Muscle of leg (tissue), 11 donors: Measurements from ENCODE around the gene LRRC4C. TPM values are rescaled to one million over a fixed set of nuclear protein-coding genes. Genes with fewer than 3 reads are reported as not detected.

Experiments
- DNase-seq: peaks from one replicate; pipeline ENCODE4 v3.0.0; 2013
- H3K27ac ChIP-seq: one replicate; pipeline ENCODE4 v1.5.1; 2013; ENCODE audit warnings: mild to moderate bottlenecking, low read length, control low read depth
- H3K27me3 ChIP-seq: one replicate; pipeline ENCODE4 v1.6.1; 2013; ENCODE audit warnings: low read length; ENCODE audit not compliant: control insufficient read depth, insufficient read depth
- H3K36me3 ChIP-seq: one replicate; pipeline ENCODE4 v1.6.1; 2013; ENCODE audit warnings: low read length; ENCODE audit not compliant: control insufficient read depth, insufficient read depth
- H3K4me1 ChIP-seq: one replicate; pipeline ENCODE4 v1.6.1; 2013; ENCODE audit warnings: low read length; ENCODE audit not compliant: control insufficient read depth, insufficient read depth
- H3K4me3 ChIP-seq: one replicate; pipeline ENCODE4 v1.5.1; 2013; ENCODE audit warnings: low read length, control low read depth
- H3K9me3 ChIP-seq: replicated peaks from 2 replicates; pipeline ENCODE4 v1.6.1; 2013; ENCODE audit warnings: low read depth, low read length; ENCODE audit not compliant: control insufficient read depth
- WGBS: methylation state at CpG from one replicate; pipeline ENCODE4 v1.1.5; 2013; ENCODE audit warnings: missing lambda C conversion rate; ENCODE audit not compliant: insufficient coverage; 5-methylcytosine and 5-hydroxymethylcytosine counted together
- polyA plus RNA-seq, 8 donors: library from polyadenylated mRNA; unstranded; fragments of 120-200 nt; gene quantifications; one replicate each; pipeline versions ENCODE4 v1.2.1 to v1.2.3, GENCODE V29; 2013; ENCODE audit warnings: inconsistent platforms in 1 of 8, low replicate concordance in 1 of 8; ENCODE audit not compliant: insufficient read length in 8 of 8, insufficient read depth in 1 of 8
- total RNA-seq: library from RNA; stranded (reverse); fragments of 120-200 nt; gene quantifications from one replicate; pipeline ENCODE4 v1.2.4, GENCODE V29; 2013

LRRC4C gene
- total and polyA plus RNA-seq, 9 donors = 1.8 to 5.3 (median 2.3) TPM

GRCh38 chr11:41309111-41309522, 150.3 kb downstream of the LRRC4C start:
- Histone ChIP-seq H3K27ac (no peak overlapping the region), H3K36me3 (no peaks in the 10 kb centered on the region), H3K4me1 (no peaks in the 10 kb centered on the region), H3K9me3 (peaks cover 3% of the 10 kb centered on the region), H3K4me3 (no peak overlapping the region), H3K27me3 (no peaks in the 10 kb centered on the region)
- no peak for DNase-seq
- WGBS = no CpG with 5 or more reads among the region's 4 CpGs

GRCh38 chr11:41308286-41308685, 151.2 kb downstream of the LRRC4C start:
- H3K9me3 ChIP-seq = peaks cover 3% of the 10 kb centered on the region
- H3K27me3 ChIP-seq = no peaks in the 10 kb centered on the region
- 100% methylated on average over 2 of the region's 5 CpGs for WGBS

GRCh38 chr11:41307296-41308080, 152.0 kb downstream of the LRRC4C start:
- no peak for DNase-seq
- no CpG with 5 or more reads among the region's 5 CpGs for WGBS
- Histone ChIP-seq H3K36me3 (no peaks in the 10 kb centered on the region), H3K27ac (no peak overlapping the region), H3K4me3 (no peak overlapping the region), H3K4me1 (no peaks in the 10 kb centered on the region), H3K9me3 (peaks cover 3% of the 10 kb centered on the region), H3K27me3 (no peaks in the 10 kb centered on the region)

More at GRCh38 chr11:41308286-41308685, 151.2 kb downstream of the LRRC4C start:
- H3K36me3 ChIP-seq = no peaks in the 10 kb centered on the region
- no peaks in the 10 kb centered on the region for H3K4me1 ChIP-seq
- no peak overlapping the region for H3K4me3 ChIP-seq
- H3K27ac ChIP-seq = no peak overlapping the region
- DNase-seq = no peak

GRCh38 chr11:41306431-41306830, 153.0 kb downstream of the LRRC4C start:
- Histone ChIP-seq H3K9me3 (peaks cover 3% of the 10 kb centered on the region), H3K4me3 (no peak overlapping the region), H3K27ac (no peak overlapping the region), H3K4me1 (no peaks in the 10 kb centered on the region), H3K27me3 (no peaks in the 10 kb centered on the region), H3K36me3 (no peaks in the 10 kb centered on the region)
- no peak for DNase-seq
- WGBS = no CpG with 5 or more reads among the region's 3 CpGs

GRCh38 chr11:41301023-41301422, 158.4 kb downstream of the LRRC4C start:
- Histone ChIP-seq H3K27ac (no peak overlapping the region), H3K9me3 (no peaks in the 10 kb centered on the region), H3K4me1 (no peaks in the 10 kb centered on the region), H3K4me3 (no peak overlapping the region), H3K36me3 (no peaks in the 10 kb centered on the region), H3K27me3 (no peaks in the 10 kb centered on the region)
- WGBS = 55% methylated on average over 2 of the region's 4 CpGs
- DNase-seq = no peak

- no peaks in the 10 kb centered on the region for H3K4me1 ChIP-seq
- DNase-seq = no peak
- no peaks in the 10 kb centered on the region for H3K27me3 ChIP-seq
- H3K9me3 ChIP-seq = no peaks in the 10 kb centered on the region
- H3K4me3 ChIP-seq = no peak overlapping the region
- 80% methylated on average over 1 of the region's 3 CpGs for WGBS
- no peaks in the 10 kb centered on the region for H3K36me3 ChIP-seq
- no peak overlapping the region for H3K27ac ChIP-seq
These were observed 170.0 kb downstream of the LRRC4C start for GRCh38 chr11:41289408-41289807.

GRCh38 chr11:41286751-41287150, 172.7 kb downstream of the LRRC4C start:
- no peak for DNase-seq
- Histone ChIP-seq H3K9me3 (no peaks in the 10 kb centered on the region), H3K4me1 (peaks cover 2% of the 10 kb centered on the region), H3K36me3 (no peaks in the 10 kb centered on the region), H3K27me3 (no peaks in the 10 kb centered on the region), H3K27ac (no peak overlapping the region), H3K4me3 (no peak overlapping the region)

- DNase-seq = no peak
- Histone ChIP-seq H3K4me1 (peaks cover 2% of the 10 kb centered on the region), H3K27me3 (no peaks in the 10 kb centered on the region), H3K9me3 (no peaks in the 10 kb centered on the region), H3K36me3 (no peaks in the 10 kb centered on the region), H3K27ac (no peak overlapping the region), H3K4me3 (no peak overlapping the region)
- 56% methylated on average over 2 of the region's 3 CpGs for WGBS
These were observed 175.1 kb downstream of the LRRC4C start for GRCh38 chr11:41284354-41284753.

- DNase-seq = no peak
- no peak overlapping the region for H3K27ac ChIP-seq
- no peaks in the 10 kb centered on the region for H3K9me3 ChIP-seq
- H3K27me3 ChIP-seq = no peaks in the 10 kb centered on the region
- peaks cover 2% of the 10 kb centered on the region for H3K4me1 ChIP-seq
- H3K4me3 ChIP-seq = no peak overlapping the region
- no peaks in the 10 kb centered on the region for H3K36me3 ChIP-seq
- no CpG with 5 or more reads among the region's 6 CpGs for WGBS
These were observed 176.1 kb downstream of the LRRC4C start for GRCh38 chr11:41283191-41283930.

- DNase-seq = peak; percentile 87
These were observed 177.1 kb downstream of the LRRC4C start for GRCh38 chr11:41282395-41282794.

More at GRCh38 chr11:41282395-41282794, 177.1 kb downstream of the LRRC4C start:
- no peaks in the 10 kb centered on the region for H3K36me3 ChIP-seq
- 12% methylated on average over 3 of the region's 5 CpGs for WGBS
- peaks cover 2% of the 10 kb centered on the region for H3K4me1 ChIP-seq
- H3K27ac ChIP-seq = no peak overlapping the region
- H3K27me3 ChIP-seq = no peaks in the 10 kb centered on the region
- no peaks in the 10 kb centered on the region for H3K9me3 ChIP-seq
- H3K4me3 ChIP-seq = no peak overlapping the region
